K562 (cell line): ENCODE data around the gene WTAP. TPM values are rescaled to one million over a fixed set of nuclear protein-coding genes. Genes with fewer than 3 reads are reported as not detected.

Experiments used
- CREB1 ChIP-seq, 2 experiments: sonication (generic) in 1 of 2; formaldehyde crosslinking in 1 of 2; IDR thresholded peaks; 2 replicates each; pipeline versions ENCODE4 v1.6.1 to v1.8.0; 2012 to 2022; ENCODE audit warnings: inconsistent platforms in 1 of 2, mild to moderate bottlenecking in 1 of 2, missing genetic modification reagents in 1 of 2, moderate library complexity in 1 of 2
- CUX1 ChIP-seq: fragments of 200-800 bp; sonication (Bioruptor generic); IDR thresholded peaks from 2 replicates; pipeline ENCODE4 v1.6.1; 2016; ENCODE audit warnings: missing genetic modification characterization, missing compliant biosample characterization
- ETV5 ChIP-seq: sonication (generic); formaldehyde crosslinking; IDR thresholded peaks from 2 replicates; pipeline ENCODE4 v1.4.0; 2020; ENCODE audit warnings: low read depth, mild to moderate bottlenecking, missing genetic modification reagents
- FOXA3 ChIP-seq, 2 experiments: fragments of 450-650 bp in 1 of 2; sonication (generic) in 1 of 2; formaldehyde crosslinking; IDR thresholded peaks in 1 of 2; conservative IDR thresholded peaks in 1 of 2; 2 replicates each; pipeline versions ENCODE4 v1.4.0 to v1.8.0; 2020 to 2022; ENCODE audit warnings: mild to moderate bottlenecking in 2 of 2, missing genetic modification reagents in 1 of 2
- GATAD2A ChIP-seq: fragments of 450-650 bp; IDR thresholded peaks from 2 replicates; pipeline ENCODE4 v1.6.1; 2017
- HDGF ChIP-seq: fragments of 450-650 bp; IDR thresholded peaks from 2 replicates; pipeline ENCODE4 v1.6.1; 2016
- HEY1 ChIP-seq: fragments of 250-450 bp; sonication (Bioruptor Pico); IDR thresholded peaks from 2 replicates; pipeline ENCODE4 v1.5.0; 2020; ENCODE audit warnings: mild to moderate bottlenecking, moderate library complexity, borderline replicate concordance
- HMBOX1 ChIP-seq: sonication (generic); IDR thresholded peaks from 2 replicates; pipeline ENCODE4 v1.6.1; 2016
- JUND ChIP-seq, 2 experiments: IDR thresholded peaks; 2 replicates in 1 of 2; 3 replicates in 1 of 2; pipeline ENCODE4 v1.6.1; 2011; ENCODE audit warnings: borderline replicate concordance in 2 of 2, low read depth in 2 of 2, low read length in 2 of 2, improper control_type of control experiment in 1 of 2, missing biosample characterization in 1 of 2, missing genetic modification characterization in 1 of 2, missing genetic modification reagents in 1 of 2
- KAT2B ChIP-seq: IDR thresholded peaks from one replicate; pipeline ENCODE4 v1.6.1; 2012; ENCODE audit warnings: low read depth, mild to moderate bottlenecking, control low read depth, inconsistent platforms, low read length, moderate library complexity
- KDM5B ChIP-seq: fragments of 200-600 bp; sonication (generic); IDR thresholded peaks from 2 replicates; pipeline ENCODE4 v1.6.1; 2012; ENCODE audit warnings: low read depth, mild to moderate bottlenecking, moderate library complexity, low read length, control low read depth, inconsistent platforms; ENCODE audit not compliant: insufficient replicate concordance
- MIER1 ChIP-seq: fragments of 450-650 bp; IDR thresholded peaks from 2 replicates; pipeline ENCODE4 v1.6.1; 2016; ENCODE audit warnings: antibody characterized with exemption, mild to moderate bottlenecking, low read depth
- PHTF2 ChIP-seq: fragments of 250-450 bp; sonication (Bioruptor Pico); IDR thresholded peaks from 2 replicates; pipeline ENCODE4 v1.5.0; 2021; ENCODE audit warnings: mild to moderate bottlenecking
- PPARD ChIP-seq: fragments of 250-450 bp; sonication (Bioruptor Pico); IDR thresholded peaks from 2 replicates; pipeline ENCODE4 v1.8.0; 2022; ENCODE audit warnings: inconsistent platforms, mild to moderate bottlenecking, moderate library complexity
- SAFB ChIP-seq: fragments of 200-400 bp; formaldehyde crosslinking; IDR thresholded peaks from 2 replicates; pipeline ENCODE4 v1.6.1; 2017; ENCODE audit warnings: low read depth, low read length, borderline replicate concordance
- UBTF ChIP-seq, 2 experiments: IDR thresholded peaks; 2 replicates each; pipeline ENCODE4 v1.6.1; 2012; ENCODE audit warnings: improper control_type of control experiment in 2 of 2, low read depth in 2 of 2, low read length in 2 of 2, borderline replicate concordance in 1 of 2
- ZNF324 ChIP-seq: fragments of 250-450 bp; sonication (Bioruptor Pico); IDR thresholded peaks from 2 replicates; pipeline ENCODE4 v1.4.0; 2020; ENCODE audit warnings: mild to moderate bottlenecking
- ZNF436 ChIP-seq: fragments of 250-450, 450-650 bp; sonication (Bioruptor Pico); formaldehyde crosslinking; IDR thresholded peaks from 2 replicates; pipeline ENCODE4 v1.7.0; 2020; ENCODE audit warnings: mild to moderate bottlenecking
- polyA plus RNA-seq, 8 experiments: library from polyadenylated mRNA; depleted of rRNA in 4 of 8; stranded (reverse) in 5 of 8; unstranded in 3 of 8; fragments of >200 nt; fragmentation: Nextera tagmentation in 2 of 8; fragmentation: Illumina TruSeq in 1 of 8; extraction: Ambion mirVana in 2 of 8; extraction: Trizol in 1 of 8; gene quantifications; 2 replicates each; pipeline versions ENCODE4 v1.2.1 to v1.2.3, GENCODE V29; 2011 to 2014; ENCODE audit warnings: inconsistent platforms in 1 of 8, missing spikeins in 1 of 8
- total RNA-seq, 7 experiments: library from RNA; depleted of rRNA in 6 of 7; stranded (reverse); fragments of >200 nt in 6 of 7; fragmentation: Illumina TruSeq in 2 of 7; extraction: Trizol in 2 of 7; gene quantifications; 2 replicates each; pipeline versions ENCODE4 v1.2.1 to v1.2.3, GENCODE V29; 2011 to 2021; ENCODE audit warnings: low replicate concordance in 1 of 7

Gene WTAP
- total and polyA plus RNA-seq, 9 of the 15 experiments (the other 6 are each of a cell fraction or from before 2014, with no cell fraction given), result 52.4 to 156 (median 110) TPM

GRCh38 chr6:159693894-159694545, 33.3 kb upstream of the WTAP start (continued):
- TF ChIP-seq JUND (IDR thresholded peaks at IDR 0.05; ENCODE audit: borderline replicate concordance, low read depth, low read length) (peak; percentile 6; the same call in 1 of the 2 replicates), JUND (tag; IDR thresholded peaks at IDR 0.05; ENCODE audit: borderline replicate concordance, low read depth, low read length) (no peak), PHTF2 (CRISPR knock-in tag) (no peak), GATAD2A (0 out of 2 replicates have a peak, but pooled peaks have one; percentile 2), CUX1 (CRISPR knock-in tag) (no peak), SAFB (no peak), UBTF (IDR thresholded peaks at IDR 0.05; ENCODE audit: borderline replicate concordance in 1 of 2, low read depth in 2 of 2, low read length in 2 of 2) (0 out of 4 replicates have a peak, but pooled peaks of 1 of the 2 experiments have one; percentile 65), FOXA3 (CRISPR knock-in tag; conservative IDR thresholded peaks at IDR 0.05 in 1 of 2, IDR thresholded peaks at IDR 0.05 in 1 of 2) (peak in 1 of 2 experiments; percentile 58; a peak in 1 of 4 replicates), CREB1 (IDR thresholded peaks at IDR 0.05) (no peak), CREB1 (CRISPR knock-in tag; IDR thresholded peaks at IDR 0.05) (peak; percentile 2; the same call in 1 of the 2 replicates), PPARD (no peak), HMBOX1 (peak; percentile 87; the same call in 1 of the 2 replicates), HEY1 (no peak), HDGF (no peak), ETV5 (CRISPR knock-in tag) (peak; percentile 54), ZNF324 (CRISPR knock-in tag) (no peak), MIER1 (no peak), KAT2B (no peak), ZNF436 (CRISPR knock-in tag) (0 out of 2 replicates have a peak, but pooled peaks have one; percentile 17), KDM5B (peak; percentile 44)
